ENCODE measurements around the gene SRI.
A peak's percentile ranks its signal among the peaks of the same experiment; 100 is the strongest.
"Not testable (repeated sequence)": the region's sequence is repeated elsewhere in the genome, so short reads cannot be mapped to it uniquely, and the experiment has no call there.

The SRI gene

GRCh38 chr7:88219781-88220747 is at the start of gene SRI:
Gene SRI, minus strand, starts transcription at chr7:88220038. Its CDS starts 12 bp downstream, at chr7:88220026.
- intact Hi-C loops (cut with DNase I): no loop called here
- peak; percentile 66 to 96 (median 91) for DNase-seq

- DNase-seq: no peak
- intact Hi-C loops (cut with DNase I): no loop called here
Measured at GRCh38 chr7:88269586-88269985, 49.7 kb upstream of the SRI start.

- intact Hi-C loops (cut with DNase I): no loop called here
- no peak for DNase-seq
Measured at GRCh38 chr7:88268858-88269257, 49.0 kb upstream of the SRI start.

GRCh38 chr7:88268051-88268450 is 48.2 kb upstream of the SRI start:
- DNase-seq: no peak
- intact Hi-C loops (cut with DNase I): no loop called here

- intact Hi-C loops (cut with DNase I): no loop called here
- no peak for DNase-seq
Measured at GRCh38 chr7:88267421-88267820, 47.6 kb upstream of the SRI start.

- intact Hi-C loops (cut with DNase I); DNase-seq: not testable (repeated sequence)
Measured at GRCh38 chr7:88264987-88265386, 45.1 kb upstream of the SRI start.

- no peak for DNase-seq
- intact Hi-C loops (cut with DNase I): no loop called here
Measured at GRCh38 chr7:88262562-88262961, 42.7 kb upstream of the SRI start.

- intact Hi-C loops (cut with DNase I): no loop called here
- no peak for DNase-seq
Measured at GRCh38 chr7:88260719-88261118, 40.9 kb upstream of the SRI start.

GRCh38 chr7:88259656-88260380 is 40.0 kb upstream of the SRI start:
- intact Hi-C loops (cut with DNase I): no loop called here
- DNase-seq: no peak

- intact Hi-C loops (cut with DNase I); DNase-seq: not testable (repeated sequence)
Measured at GRCh38 chr7:88258296-88258695, 38.5 kb upstream of the SRI start.

GRCh38 chr7:88256906-88257305 is 37.1 kb upstream of the SRI start:
- intact Hi-C loops (cut with DNase I): no loop called here
- no peak for DNase-seq

- intact Hi-C loops (cut with DNase I): no loop called here
- no peak for DNase-seq
Measured at GRCh38 chr7:88254721-88255424, 35.0 kb upstream of the SRI start.

GRCh38 chr7:88253640-88254039 is 33.8 kb upstream of the SRI start:
- intact Hi-C loops (cut with DNase I): no loop called here
- DNase-seq: no peak

GRCh38 chr7:88244258-88244657 is 24.4 kb upstream of the SRI start:
- no peak for DNase-seq
- intact Hi-C loops (cut with DNase I): no loop called here

GRCh38 chr7:88243345-88243909 is 23.6 kb upstream of the SRI start:
- DNase-seq: peak in 8 of 42 donors; percentile 3 to 37 (median 10)
- intact Hi-C loops (cut with DNase I): no loop called here

GRCh38 chr7:88239852-88240251 is 20.0 kb upstream of the SRI start:
- no peak for DNase-seq
- intact Hi-C loops (cut with DNase I): no loop called here

GRCh38 chr7:88233828-88234227 is 14.0 kb upstream of the SRI start:
- DNase-seq: no peak
- intact Hi-C loops (cut with DNase I): no loop called here

- intact Hi-C loops (cut with DNase I): no loop called here
- DNase-seq: no peak
Measured at GRCh38 chr7:88230646-88231045, 10.8 kb upstream of the SRI start.

- intact Hi-C loops (cut with DNase I): no loop called here
Measured at GRCh38 chr7:88229302-88229995, 9.6 kb upstream of the SRI start.

More at GRCh38 chr7:88229302-88229995, 9.6 kb upstream of the SRI start:
- no peak for DNase-seq

All from head of caudate nucleus (tissue), 42 donors.